GM21576 (cell line): Measurements from ENCODE around the gene SERPINE1.
"Not testable (repeated sequence)": the region's sequence is repeated elsewhere in the genome, so short reads cannot be mapped to it uniquely, and the experiment has no call there.

Source experiments
- ATAC-seq: cut with Tn5 transposase; IDR thresholded peaks from one replicate; pipeline ENCODE4 v1.9.1; 2021; ENCODE audit warnings: mild to moderate bottlenecking, moderate library complexity; ENCODE audit not compliant: unreplicated experiment

Gene SERPINE1

GRCh38 chr7:101121991-101122932 lies 4.6 kb upstream of the SERPINE1 start:
- no peak for ATAC-seq

GRCh38 chr7:101122933-101123702 lies 3.8 kb upstream of the SERPINE1 start:
- ATAC-seq, result no peak

DNA sequence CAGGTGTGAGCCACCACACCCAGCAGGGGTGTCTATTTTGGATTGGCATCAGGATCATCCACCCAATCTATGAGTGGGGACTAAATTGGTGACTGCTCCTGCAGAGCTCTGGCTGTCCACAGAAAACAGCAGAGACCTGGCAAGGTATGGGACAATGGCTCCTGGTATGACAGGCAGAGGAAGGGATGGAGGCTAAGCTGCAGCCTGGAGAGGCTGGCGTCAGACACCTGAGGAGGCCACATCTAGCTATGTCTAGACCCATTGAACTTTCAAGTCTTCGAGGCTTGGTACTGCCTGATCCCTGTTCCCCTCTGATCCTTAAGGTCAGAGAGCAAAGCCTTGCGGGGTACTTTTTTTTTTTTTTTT lies 3.2 kb upstream of the SERPINE1 start:
- ATAC-seq, result no peak

DNA sequence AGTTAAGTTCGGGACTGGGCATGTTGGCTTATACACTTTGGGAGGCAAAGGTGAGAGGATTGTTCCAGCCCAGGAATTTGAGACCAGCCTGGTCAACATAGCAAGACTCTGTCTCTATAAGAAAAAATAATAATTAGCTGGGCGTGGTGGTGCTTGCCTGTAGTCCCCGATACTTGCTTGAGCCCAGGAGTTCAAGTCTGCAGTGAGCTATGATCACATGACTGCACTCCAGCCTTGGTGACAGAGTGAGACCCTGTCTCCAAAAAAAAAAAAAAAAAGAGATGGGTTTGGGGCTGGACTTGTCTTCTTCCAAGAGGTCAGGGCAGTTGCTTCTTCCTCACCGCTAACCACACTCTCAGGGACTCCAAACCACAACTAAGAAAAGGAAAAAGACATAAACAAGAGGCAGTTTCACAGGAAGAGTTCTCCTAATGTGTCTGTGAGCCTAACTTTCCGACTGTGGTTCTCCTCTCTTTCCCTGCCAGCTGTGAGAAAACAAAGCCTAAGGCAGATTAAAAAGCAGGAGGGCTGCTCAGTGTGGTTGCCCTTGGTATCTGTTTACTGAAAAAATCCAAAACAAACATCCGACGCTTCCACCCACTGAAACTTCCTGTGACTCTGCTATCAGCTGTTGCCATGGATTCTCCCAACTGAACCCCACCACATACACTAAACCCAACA lies 2.4 kb upstream of the SERPINE1 start:
- ATAC-seq, result no peak

GRCh38 chr7:101125989-101126650 lies 784 bp upstream of the SERPINE1 start:
- ATAC-seq, result no peak

DNA sequence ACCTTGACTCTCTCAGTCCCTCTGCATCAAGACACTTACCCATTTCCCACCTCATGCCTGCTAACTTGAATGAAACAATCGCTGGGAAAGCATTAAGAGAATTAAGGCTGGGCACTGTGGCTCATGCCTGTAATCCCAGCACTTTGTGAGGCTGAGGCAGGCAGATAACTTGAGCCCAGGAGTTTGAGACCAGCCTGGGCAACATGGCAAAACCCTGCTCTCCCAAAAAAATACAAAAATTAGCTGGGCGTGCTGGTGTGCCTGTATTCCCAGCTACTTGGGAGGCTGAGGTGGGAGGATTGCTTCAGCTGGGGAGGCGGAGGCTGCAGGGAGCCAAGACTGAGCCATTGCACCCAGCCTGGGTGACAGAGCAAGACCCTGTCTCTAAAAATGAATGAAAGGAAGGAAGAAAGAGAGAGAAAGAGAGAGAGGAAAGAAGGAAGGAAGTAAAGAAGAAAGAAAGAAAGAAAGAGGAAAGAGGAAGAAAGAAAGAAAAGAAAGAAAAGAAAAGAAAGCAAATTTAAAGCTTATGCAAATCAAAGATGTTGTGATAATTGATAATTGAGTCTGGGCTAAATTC lies 646 bp downstream of the SERPINE1 start:
- no peak for ATAC-seq

DNA sequence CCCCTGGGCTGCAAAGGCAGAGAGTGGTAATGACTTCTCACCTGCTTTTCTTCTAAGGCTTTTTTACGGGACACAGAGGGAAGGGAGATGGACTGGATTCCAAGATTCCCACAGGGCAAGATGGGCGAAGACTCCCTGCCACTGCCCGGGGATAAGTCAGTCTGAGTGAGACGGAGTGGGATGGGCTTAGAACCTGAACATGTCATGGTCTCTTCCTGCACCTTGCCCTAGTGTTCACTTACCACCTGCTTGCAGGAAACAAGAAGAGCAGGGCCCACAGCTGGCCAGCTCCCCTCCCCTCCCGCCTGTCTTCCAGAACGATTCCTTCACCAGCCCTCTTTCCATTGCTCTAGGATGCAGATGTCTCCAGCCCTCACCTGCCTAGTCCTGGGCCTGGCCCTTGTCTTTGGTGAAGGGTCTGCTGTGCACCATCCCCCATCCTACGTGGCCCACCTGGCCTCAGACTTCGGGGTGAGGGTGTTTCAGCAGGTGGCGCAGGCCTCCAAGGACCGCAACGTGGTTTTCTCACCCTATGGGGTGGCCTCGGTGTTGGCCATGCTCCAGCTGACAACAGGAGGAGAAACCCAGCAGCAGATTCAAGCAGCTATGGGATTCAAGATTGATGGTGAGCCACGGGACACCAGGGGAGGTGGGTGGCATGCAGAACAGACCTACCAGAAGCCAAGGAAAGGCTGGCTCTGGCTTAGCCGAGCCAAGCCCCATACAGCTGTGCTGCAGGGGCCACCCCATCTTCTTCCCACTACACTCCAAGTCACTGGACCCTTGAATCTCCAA lies 1.3 kb downstream of the SERPINE1 start:
- no peak for ATAC-seq

DNA sequence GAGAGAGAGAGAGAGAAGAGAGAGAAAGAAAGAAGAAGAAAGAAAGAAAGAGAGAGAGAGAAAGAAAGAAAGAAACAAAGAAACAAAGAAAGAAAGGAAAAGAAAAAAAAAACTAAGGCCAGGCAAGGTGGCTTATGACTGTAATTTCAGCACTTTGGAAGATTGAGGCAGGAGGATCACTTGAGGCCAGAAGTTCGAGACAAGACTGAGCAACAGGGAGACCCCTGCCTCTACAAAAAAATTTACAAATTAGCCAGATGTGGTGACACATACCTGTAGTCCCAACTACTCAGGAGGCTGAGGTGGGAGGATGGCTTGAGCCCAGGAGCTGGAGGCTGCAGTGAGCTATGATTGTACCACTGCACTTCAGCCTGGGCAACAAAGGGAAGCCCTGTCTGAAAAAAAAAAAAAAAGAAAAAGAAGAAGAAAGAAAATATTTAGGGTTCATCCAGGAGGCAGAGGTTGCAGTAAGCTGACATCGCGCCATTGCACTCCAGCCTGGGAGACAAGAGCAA lies 2.8 kb downstream of the SERPINE1 start:
- ATAC-seq, result no peak

GRCh38 chr7:101132626-101133600 lies 6.0 kb downstream of the SERPINE1 start:
- ATAC-seq, result not testable (repeated sequence)

GRCh38 chr7:101133621-101134398 lies 6.9 kb downstream of the SERPINE1 start:
- ATAC-seq, result no peak

GRCh38 chr7:101134399-101134980 lies 7.6 kb downstream of the SERPINE1 start:
- ATAC-seq, result no peak

DNA sequence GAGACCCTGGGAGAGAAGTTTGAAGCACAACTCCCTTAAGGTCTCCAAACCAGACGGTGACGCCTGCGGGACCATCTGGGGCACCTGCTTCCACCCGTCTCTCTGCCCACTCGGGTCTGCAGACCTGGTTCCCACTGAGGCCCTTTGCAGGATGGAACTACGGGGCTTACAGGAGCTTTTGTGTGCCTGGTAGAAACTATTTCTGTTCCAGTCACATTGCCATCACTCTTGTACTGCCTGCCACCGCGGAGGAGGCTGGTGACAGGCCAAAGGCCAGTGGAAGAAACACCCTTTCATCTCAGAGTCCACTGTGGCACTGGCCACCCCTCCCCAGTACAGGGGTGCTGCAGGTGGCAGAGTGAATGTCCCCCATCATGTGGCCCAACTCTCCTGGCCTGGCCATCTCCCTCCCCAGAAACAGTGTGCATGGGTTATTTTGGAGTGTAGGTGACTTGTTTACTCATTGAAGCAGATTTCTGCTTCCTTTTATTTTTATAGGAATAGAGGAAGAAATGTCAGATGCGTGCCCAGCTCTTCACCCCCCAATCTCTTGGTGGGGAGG lies 10.8 kb downstream of the SERPINE1 start:
- ATAC-seq, result no peak

DNA sequence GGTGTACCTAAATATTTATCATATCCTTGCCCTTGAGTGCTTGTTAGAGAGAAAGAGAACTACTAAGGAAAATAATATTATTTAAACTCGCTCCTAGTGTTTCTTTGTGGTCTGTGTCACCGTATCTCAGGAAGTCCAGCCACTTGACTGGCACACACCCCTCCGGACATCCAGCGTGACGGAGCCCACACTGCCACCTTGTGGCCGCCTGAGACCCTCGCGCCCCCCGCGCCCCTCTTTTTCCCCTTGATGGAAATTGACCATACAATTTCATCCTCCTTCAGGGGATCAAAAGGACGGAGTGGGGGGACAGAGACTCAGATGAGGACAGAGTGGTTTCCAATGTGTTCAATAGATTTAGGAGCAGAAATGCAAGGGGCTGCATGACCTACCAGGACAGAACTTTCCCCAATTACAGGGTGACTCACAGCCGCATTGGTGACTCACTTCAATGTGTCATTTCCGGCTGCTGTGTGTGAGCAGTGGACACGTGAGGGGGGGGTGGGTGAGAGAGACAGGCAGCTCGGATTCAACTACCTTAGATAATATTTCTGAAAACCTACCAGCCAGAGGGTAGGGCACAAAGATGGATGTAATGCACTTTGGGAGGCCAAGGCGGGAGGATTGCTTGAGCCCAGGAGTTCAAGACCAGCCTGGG lies 11.4 kb downstream of the SERPINE1 start:
- no peak for ATAC-seq

DNA sequence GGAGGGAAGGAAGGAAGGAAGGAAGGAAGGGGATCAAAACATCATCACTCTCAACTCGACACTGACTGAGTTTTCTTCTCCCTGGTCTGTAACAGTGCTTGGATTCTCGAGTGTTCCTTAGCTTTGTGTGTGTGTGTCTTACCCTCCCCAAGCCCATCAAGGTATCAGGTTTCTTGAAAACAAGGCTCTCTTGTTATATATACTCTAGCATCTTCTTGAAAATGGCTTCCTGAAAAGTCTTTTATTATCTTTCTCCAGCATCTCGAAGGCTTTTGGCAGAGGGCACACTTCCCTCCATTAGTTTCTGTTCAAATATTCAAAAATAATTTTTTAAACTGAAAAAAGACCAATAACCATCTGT lies 13.4 kb downstream of the SERPINE1 start:
- ATAC-seq, result no peak

DNA sequence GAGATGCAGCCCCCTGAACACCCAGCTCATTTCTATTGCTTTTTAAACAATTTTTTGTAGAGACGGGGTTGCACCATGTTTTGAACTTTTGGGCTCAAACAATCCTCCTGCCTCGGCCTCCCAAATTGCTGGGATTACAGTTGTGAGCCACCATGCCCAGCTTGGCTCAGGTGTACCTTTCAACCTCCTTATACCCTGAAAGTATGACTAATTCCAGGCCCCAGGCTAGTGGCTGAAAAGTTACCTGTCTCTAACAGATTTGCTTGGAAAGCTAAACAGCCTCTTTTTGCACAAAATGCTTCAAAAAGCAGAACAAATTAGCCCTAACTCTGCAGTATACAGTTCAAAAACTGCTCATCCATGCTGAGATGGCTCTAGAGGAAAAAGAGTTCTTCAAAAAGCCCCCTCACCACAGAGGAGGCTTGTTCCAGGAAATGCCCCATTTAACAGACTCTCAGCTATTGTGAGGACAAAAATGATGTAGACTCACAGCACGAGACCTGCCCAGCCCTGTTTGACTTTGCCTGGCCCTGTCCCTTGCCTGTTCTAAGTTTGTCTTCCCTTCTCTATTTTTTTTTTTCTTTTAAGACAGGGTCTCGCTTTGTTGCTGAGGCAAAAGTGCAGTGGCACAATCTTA lies 14.0 kb downstream of the SERPINE1 start:
- ATAC-seq, result no peak
